ENCODE results near the gene PRKCH.

PRKCH gene

DNA sequence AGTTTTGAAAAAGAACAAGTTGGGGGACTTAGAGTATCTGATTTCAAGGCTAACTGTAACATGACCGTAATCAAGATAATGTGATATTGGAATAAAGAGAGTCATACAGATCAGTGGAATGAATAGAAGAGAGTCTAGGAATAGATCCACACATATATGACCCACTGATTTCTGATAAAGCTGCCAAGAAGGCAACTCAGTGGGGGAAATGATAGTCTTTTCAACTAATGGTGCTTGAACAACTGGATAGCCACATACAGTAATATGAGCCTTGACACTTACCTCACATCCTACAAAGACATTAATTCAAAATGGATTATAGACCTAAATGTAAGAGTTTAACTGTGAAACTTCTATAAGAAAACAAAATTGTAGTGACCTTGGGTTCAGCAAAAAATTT lies 3.8 kb downstream of the PRKCH start:
- Histone ChIP-seq H3K4me1 (ENCODE audit: control insufficient read depth, insufficient read depth, low read length, unreplicated experiment) (peaks cover 9% of the 10 kb centered on the region), H3K27me3 (ENCODE audit: insufficient read depth, low read length) (peaks cover 23% of the 10 kb centered on the region), H3K4me3 (ENCODE audit: low read depth, low read length) (no peak overlapping the region), H2AFZ (ENCODE audit: low read length, unreplicated experiment) (no peak overlapping the region), H3K27ac (ENCODE audit: low read depth, low read length) (no peak overlapping the region), H3K36me3 (ENCODE audit: insufficient read depth, low read length) (no peaks in the 10 kb centered on the region), H3K79me2 (ENCODE audit: control insufficient read depth, insufficient read depth, low read length, unreplicated experiment) (no peaks in the 10 kb centered on the region)

DNA sequence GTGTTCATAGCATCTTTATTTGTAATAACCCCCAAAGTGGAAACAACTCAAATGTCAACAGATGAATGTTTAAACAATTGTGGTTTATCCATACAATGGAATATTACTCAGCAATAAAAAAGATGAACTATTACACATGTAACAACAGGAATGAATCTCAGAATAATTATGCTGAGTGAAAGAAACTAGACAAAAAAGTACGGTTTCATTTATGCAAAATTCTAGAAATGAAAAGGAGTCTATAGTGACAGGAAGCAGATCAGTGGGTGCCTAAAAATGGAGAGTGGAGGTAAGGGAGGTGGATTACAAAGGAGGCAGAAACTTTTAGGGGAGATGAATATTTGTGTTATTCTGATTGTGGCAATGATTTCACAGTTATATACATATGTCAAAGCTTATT lies 4.8 kb downstream of the PRKCH start:
- Histone ChIP-seq H3K4me3 (ENCODE audit: low read depth, low read length) (no peak overlapping the region), H2AFZ (ENCODE audit: low read length, unreplicated experiment) (no peak overlapping the region), H3K4me1 (ENCODE audit: control insufficient read depth, insufficient read depth, low read length, unreplicated experiment) (peaks cover 9% of the 10 kb centered on the region), H3K36me3 (ENCODE audit: insufficient read depth, low read length) (no peaks in the 10 kb centered on the region), H3K79me2 (ENCODE audit: control insufficient read depth, insufficient read depth, low read length, unreplicated experiment) (no peaks in the 10 kb centered on the region), H3K27me3 (ENCODE audit: insufficient read depth, low read length) (peaks cover 20% of the 10 kb centered on the region), H3K27ac (ENCODE audit: low read depth, low read length) (no peak overlapping the region)

DNA sequence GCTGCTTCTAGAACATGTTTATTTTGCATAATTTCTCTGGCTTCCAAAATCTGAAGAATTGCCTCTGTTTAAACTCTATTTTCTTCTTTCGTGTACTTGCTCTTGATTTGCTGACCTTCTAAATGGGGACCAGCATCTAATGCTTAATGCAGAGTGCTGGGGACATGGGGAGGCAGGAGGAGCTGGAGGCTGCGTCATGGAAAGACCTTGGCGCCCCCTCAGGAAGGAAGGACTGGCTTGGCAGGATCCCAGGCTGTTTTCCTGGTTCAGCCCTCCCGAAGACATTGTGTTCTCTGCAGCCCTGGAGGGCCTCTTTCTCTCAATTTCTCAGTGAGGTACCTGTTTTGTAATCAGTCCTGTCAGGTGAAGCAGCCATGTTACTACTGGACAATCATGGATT lies 5.5 kb downstream of the PRKCH start:
- peaks cover 9% of the 10 kb centered on the region for H3K4me1 ChIP-seq (ENCODE audit: control insufficient read depth, insufficient read depth, low read length, unreplicated experiment)

DNA sequence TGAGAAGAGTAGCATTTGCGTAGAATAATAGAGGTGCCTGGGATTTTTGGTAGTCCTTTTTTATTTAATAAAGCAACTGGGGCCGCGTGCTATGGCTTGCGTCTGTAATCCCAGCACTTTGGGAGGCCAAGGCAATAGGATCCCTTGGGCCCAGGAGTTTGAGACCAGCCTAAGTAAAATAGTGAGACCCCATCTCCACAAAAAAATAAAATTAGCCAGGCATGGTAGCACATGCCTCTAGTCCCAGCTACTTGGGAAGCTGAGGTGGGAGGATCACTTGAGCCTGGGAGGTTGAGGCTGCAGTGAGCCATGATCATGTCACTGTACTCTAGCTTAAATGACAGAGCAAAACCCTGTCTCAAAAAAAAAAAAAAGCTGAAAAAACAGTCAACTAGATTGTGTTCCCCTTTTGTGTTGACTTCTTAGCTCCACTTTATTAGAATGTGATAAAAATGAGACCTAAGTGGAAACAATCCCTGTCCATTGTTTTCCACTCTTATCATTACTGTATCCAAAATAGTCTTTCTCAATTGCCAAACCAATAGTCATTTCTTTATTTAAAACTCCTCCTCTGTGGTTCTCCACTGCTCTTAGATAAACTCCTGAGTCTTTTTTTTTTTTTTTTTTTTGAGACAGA lies 7.4 kb downstream of the PRKCH start:
- H3K36me3 ChIP-seq (ENCODE audit: insufficient read depth, low read length), result no peaks in the 10 kb centered on the region
- H2AFZ ChIP-seq (ENCODE audit: low read length, unreplicated experiment), result no peak overlapping the region
- H3K27me3 ChIP-seq (ENCODE audit: insufficient read depth, low read length), result no peaks in the 10 kb centered on the region
- no peak overlapping the region for H3K27ac ChIP-seq (ENCODE audit: low read depth, low read length)
- H3K79me2 ChIP-seq (ENCODE audit: control insufficient read depth, insufficient read depth, low read length, unreplicated experiment), result no peaks in the 10 kb centered on the region
- no peak overlapping the region for H3K4me3 ChIP-seq (ENCODE audit: low read depth, low read length)
- H3K4me1 ChIP-seq (ENCODE audit: control insufficient read depth, insufficient read depth, low read length, unreplicated experiment), result peaks cover 5% of the 10 kb centered on the region

More for the DNA sequence above, 5.5 kb downstream of the PRKCH start:
- no peaks in the 10 kb centered on the region for H3K79me2 ChIP-seq (ENCODE audit: control insufficient read depth, insufficient read depth, low read length, unreplicated experiment)
- H3K27me3 ChIP-seq (ENCODE audit: insufficient read depth, low read length), result peaks cover 15% of the 10 kb centered on the region
- no peak overlapping the region for H3K4me3 ChIP-seq (ENCODE audit: low read depth, low read length)
- H3K36me3 ChIP-seq (ENCODE audit: insufficient read depth, low read length), result no peaks in the 10 kb centered on the region
- H3K27ac ChIP-seq (ENCODE audit: low read depth, low read length), result no peak overlapping the region
- H2AFZ ChIP-seq (ENCODE audit: low read length, unreplicated experiment), result no peak overlapping the region

DNA sequence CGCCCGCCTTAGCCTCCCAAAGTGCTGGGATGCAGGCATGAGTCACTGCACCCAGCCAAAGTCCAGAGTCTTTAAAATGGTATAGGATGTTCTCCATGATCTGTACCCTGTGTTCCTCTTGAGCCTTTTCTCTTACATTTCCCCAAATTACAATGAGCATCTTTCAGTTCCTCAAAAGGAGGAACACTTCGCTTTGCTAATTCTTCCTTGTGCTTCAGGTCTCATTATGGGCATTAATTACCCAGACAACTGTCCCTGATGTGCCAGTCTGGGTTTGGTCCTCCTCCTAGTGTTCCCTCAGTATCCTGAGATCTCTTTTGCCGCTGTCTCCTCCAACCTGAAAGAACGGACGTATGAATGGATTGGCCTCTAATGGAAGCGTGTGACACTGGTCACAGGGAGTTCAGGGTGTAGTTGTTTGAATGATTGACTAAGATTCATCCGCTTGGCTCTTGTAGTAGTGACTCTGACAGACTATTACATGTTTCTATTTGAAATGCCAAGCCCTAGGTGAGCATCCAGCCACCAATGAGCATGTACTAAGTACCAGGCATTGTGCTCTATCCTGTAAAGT lies 8.2 kb downstream of the PRKCH start:
- H3K79me2 ChIP-seq (ENCODE audit: control insufficient read depth, insufficient read depth, low read length, unreplicated experiment), result no peaks in the 10 kb centered on the region
- no peak overlapping the region for H3K4me3 ChIP-seq (ENCODE audit: low read depth, low read length)
- no peaks in the 10 kb centered on the region for H3K27me3 ChIP-seq (ENCODE audit: insufficient read depth, low read length)
- H2AFZ ChIP-seq (ENCODE audit: low read length, unreplicated experiment), result no peak overlapping the region
- peaks cover 5% of the 10 kb centered on the region for H3K4me1 ChIP-seq (ENCODE audit: control insufficient read depth, insufficient read depth, low read length, unreplicated experiment)
- H3K36me3 ChIP-seq (ENCODE audit: insufficient read depth, low read length), result no peaks in the 10 kb centered on the region
- no peak overlapping the region for H3K27ac ChIP-seq (ENCODE audit: low read depth, low read length)

DNA sequence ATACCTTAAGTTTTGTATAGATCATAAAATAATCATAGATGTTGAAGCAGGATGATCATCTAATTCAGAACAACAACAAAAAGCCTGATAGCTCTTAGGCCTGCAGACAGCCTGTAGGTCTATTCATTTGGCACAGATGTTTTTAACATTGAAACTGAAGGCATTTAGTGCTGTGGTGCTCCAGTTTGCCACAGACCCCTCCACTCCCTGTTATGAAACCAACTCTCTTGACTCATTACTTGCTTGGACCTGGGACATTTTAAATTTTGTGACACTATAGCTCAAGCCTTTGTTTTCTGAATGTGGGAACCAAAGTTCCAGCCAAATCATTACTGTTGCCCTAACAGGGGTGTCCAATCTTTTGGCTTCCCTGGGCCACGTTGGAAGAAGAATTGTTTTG lies 9.1 kb downstream of the PRKCH start:
- Histone ChIP-seq H3K4me3 (ENCODE audit: low read depth, low read length) (no peak overlapping the region), H3K36me3 (ENCODE audit: insufficient read depth, low read length) (no peaks in the 10 kb centered on the region), H2AFZ (ENCODE audit: low read length, unreplicated experiment) (no peak overlapping the region), H3K79me2 (ENCODE audit: control insufficient read depth, insufficient read depth, low read length, unreplicated experiment) (no peaks in the 10 kb centered on the region), H3K27me3 (ENCODE audit: insufficient read depth, low read length) (no peaks in the 10 kb centered on the region), H3K4me1 (ENCODE audit: control insufficient read depth, insufficient read depth, low read length, unreplicated experiment) (peaks cover 5% of the 10 kb centered on the region), H3K27ac (ENCODE audit: low read depth, low read length) (no peak overlapping the region)

DNA sequence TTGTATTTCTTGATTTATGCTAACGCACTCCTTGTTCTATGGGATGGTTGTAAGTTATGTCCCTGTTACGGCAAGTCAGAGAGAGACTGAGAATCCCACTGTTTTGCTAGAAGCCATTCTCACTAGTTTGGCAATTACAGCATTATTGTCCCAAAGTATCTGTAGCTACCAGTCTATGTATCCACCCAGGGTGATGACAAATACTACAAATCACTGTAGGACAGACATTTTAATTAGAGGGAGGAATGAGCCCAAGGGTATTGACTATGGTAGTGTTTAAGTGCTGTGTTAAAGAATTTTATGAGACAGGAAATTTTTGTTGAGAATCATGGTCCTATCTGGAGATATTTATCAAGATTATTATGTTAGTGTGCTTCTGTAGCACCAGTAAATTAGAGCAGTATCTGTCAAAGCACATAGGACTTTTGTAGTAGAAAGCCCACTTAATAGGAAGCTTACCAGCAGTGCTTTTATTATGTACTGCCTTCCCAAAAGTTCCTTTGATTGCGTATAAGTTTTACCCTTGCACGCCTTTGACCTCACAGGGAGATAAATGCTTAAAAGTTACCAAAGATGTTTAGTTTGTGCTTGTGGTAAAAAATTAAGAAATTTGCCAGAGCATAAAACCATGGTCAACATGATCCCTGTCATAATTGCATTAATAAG lies 10.7 kb downstream of the PRKCH start:
- H2AFZ ChIP-seq (ENCODE audit: low read length, unreplicated experiment), result no peak overlapping the region
- H3K79me2 ChIP-seq (ENCODE audit: control insufficient read depth, insufficient read depth, low read length, unreplicated experiment), result no peaks in the 10 kb centered on the region
- H3K4me1 ChIP-seq (ENCODE audit: control insufficient read depth, insufficient read depth, low read length, unreplicated experiment), result peaks cover 2% of the 10 kb centered on the region
- no peaks in the 10 kb centered on the region for H3K36me3 ChIP-seq (ENCODE audit: insufficient read depth, low read length)
- H3K4me3 ChIP-seq (ENCODE audit: low read depth, low read length), result no peak overlapping the region
- H3K27me3 ChIP-seq (ENCODE audit: insufficient read depth, low read length), result no peaks in the 10 kb centered on the region
- no peak overlapping the region for H3K27ac ChIP-seq (ENCODE audit: low read depth, low read length)

DNA sequence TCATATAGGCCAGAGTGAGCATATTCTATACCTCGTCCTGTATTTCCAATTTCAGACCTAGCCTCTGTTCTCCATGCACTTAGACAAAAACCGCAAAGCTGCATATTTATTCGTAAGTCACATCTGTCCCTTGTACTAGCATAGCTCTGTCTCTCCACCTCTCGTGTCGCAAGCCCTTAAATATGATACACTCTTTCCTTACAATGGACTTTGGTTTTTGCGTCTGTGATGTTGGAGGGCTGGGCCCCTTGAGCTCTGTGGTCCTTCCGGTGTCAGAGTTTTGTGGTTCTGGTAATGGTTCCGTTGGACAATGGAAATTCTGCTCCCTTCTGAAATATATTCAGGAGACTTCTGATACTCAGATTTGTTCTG lies 11.3 kb downstream of the PRKCH start:
- Histone ChIP-seq H3K4me3 (ENCODE audit: low read depth, low read length) (no peak overlapping the region), H2AFZ (ENCODE audit: low read length, unreplicated experiment) (no peak overlapping the region), H3K27ac (ENCODE audit: low read depth, low read length) (no peak overlapping the region), H3K79me2 (ENCODE audit: control insufficient read depth, insufficient read depth, low read length, unreplicated experiment) (no peaks in the 10 kb centered on the region), H3K27me3 (ENCODE audit: insufficient read depth, low read length) (no peaks in the 10 kb centered on the region), H3K36me3 (ENCODE audit: insufficient read depth, low read length) (no peaks in the 10 kb centered on the region), H3K4me1 (ENCODE audit: control insufficient read depth, insufficient read depth, low read length, unreplicated experiment) (no peaks in the 10 kb centered on the region)

DNA sequence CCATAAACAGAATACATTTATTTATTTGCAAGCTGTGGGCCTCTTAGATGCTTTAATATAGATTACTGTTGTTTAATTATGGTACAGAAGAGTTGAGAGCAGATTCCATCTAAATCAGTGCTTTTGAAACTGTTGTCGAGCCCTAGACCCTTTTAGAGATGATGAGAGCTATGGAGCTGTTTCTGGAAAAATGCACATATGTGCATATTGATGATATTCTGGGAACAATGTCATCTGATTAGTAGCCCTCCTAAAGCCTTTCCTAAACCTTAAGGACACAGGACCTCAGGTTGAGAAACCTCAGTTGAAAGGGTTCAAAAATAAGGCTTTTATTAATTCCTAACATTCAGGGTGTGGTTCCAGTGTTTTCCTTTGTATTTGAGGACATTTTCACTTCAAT lies 11.7 kb downstream of the PRKCH start:
- Histone ChIP-seq H3K79me2 (ENCODE audit: control insufficient read depth, insufficient read depth, low read length, unreplicated experiment) (no peaks in the 10 kb centered on the region), H3K27me3 (ENCODE audit: insufficient read depth, low read length) (no peaks in the 10 kb centered on the region), H3K36me3 (ENCODE audit: insufficient read depth, low read length) (no peaks in the 10 kb centered on the region), H3K27ac (ENCODE audit: low read depth, low read length) (no peak overlapping the region), H3K4me3 (ENCODE audit: low read depth, low read length) (no peak overlapping the region), H3K4me1 (ENCODE audit: control insufficient read depth, insufficient read depth, low read length, unreplicated experiment) (no peaks in the 10 kb centered on the region), H2AFZ (ENCODE audit: low read length, unreplicated experiment) (no peak overlapping the region)

DNA sequence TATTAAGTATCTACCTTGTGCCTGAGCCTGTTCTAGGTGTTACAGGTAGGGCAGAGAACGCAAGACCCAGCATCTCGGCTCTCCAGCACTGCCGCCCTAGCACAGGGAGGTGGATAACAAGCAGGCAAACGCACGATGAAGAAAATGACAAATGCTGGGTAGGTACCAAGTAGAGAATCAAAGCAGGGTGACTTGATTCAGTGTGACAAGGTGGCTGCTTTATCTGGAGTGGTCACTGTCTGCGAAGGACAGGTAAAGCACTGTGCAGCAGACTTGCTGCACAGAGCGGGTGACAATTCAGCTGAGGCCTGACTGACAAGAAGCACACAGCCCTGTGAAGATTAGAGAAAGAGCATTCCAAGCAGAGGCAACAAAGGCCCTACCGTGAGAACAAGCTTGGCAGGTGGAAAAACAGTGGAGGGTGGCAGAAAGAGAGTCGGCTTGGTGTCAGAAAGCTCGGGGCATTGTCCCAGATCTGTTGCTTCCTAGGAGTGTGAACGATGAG lies 12.9 kb downstream of the PRKCH start:
- Histone ChIP-seq H3K36me3 (ENCODE audit: insufficient read depth, low read length) (no peaks in the 10 kb centered on the region), H3K79me2 (ENCODE audit: control insufficient read depth, insufficient read depth, low read length, unreplicated experiment) (no peaks in the 10 kb centered on the region), H3K4me1 (ENCODE audit: control insufficient read depth, insufficient read depth, low read length, unreplicated experiment) (no peaks in the 10 kb centered on the region), H3K27ac (ENCODE audit: low read depth, low read length) (no peak overlapping the region), H3K27me3 (ENCODE audit: insufficient read depth, low read length) (no peaks in the 10 kb centered on the region), H2AFZ (ENCODE audit: low read length, unreplicated experiment) (no peak overlapping the region), H3K4me3 (ENCODE audit: low read depth, low read length) (no peak overlapping the region)

DNA sequence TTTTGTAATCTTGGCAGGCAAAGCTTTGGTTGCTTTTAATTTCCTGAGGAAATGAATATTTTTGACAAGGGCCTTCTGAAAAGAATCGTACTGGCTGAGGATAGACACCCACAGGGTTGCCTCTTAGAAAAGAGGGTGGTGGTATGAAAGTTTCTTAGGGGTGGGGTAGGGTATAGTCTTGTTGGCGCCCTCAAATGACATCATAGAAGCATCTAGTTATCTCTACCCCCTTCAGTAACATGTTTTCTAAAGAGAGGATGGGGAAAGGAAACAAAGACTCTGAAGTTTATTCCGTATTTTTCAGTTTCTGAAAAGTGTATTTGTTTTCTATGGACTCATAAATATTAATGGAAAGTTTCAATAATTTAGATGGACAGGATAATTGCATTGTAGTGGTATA lies 13.7 kb downstream of the PRKCH start:
- Histone ChIP-seq H3K4me3 (ENCODE audit: low read depth, low read length) (no peak overlapping the region), H3K27ac (ENCODE audit: low read depth, low read length) (no peak overlapping the region), H3K36me3 (ENCODE audit: insufficient read depth, low read length) (no peaks in the 10 kb centered on the region), H3K79me2 (ENCODE audit: control insufficient read depth, insufficient read depth, low read length, unreplicated experiment) (no peaks in the 10 kb centered on the region), H3K4me1 (ENCODE audit: control insufficient read depth, insufficient read depth, low read length, unreplicated experiment) (no peaks in the 10 kb centered on the region), H3K27me3 (ENCODE audit: insufficient read depth, low read length) (no peaks in the 10 kb centered on the region), H2AFZ (ENCODE audit: low read length, unreplicated experiment) (no peak overlapping the region)
